Psoas muscle (tissue), 8 donors: ENCODE data around the gene ATXN10. TPM values are rescaled to one million over a fixed set of nuclear protein-coding genes. Genes with fewer than 3 reads are reported as not detected.

Source experiments
- ATAC-seq, 4 donors: fragments of 200-7000 bp; cut with Tn5 transposase; one replicate each; pipeline ENCODE4 v1.9.1; 2020; ENCODE audit warnings: moderate library complexity in 3 of 4, mild to moderate bottlenecking in 2 of 4
- DNase-seq, 2 donors: peaks; one replicate each; pipeline ENCODE4 v3.0.0-alpha.2; 2020
- H3K27ac ChIP-seq: fragments of 200-600 bp; one replicate; pipeline ENCODE4 v1.8.0; 2022
- H3K27me3 ChIP-seq, 3 donors: fragments of 200-600 bp in 1 of 3; one replicate each; pipeline versions ENCODE4 v1.6.1 to v1.8.0; 2013 to 2022; ENCODE audit warnings: low read length in 2 of 3, mild to moderate bottlenecking in 2 of 3, moderate library complexity in 1 of 3; ENCODE audit not compliant: insufficient read depth in 3 of 3
- H3K36me3 ChIP-seq, 2 donors: fragments of 200-600 bp in 1 of 2; one replicate each; pipeline versions ENCODE4 v1.6.1 to v1.8.0; 2013 to 2022; ENCODE audit warnings: low read depth in 1 of 2, mild to moderate bottlenecking in 1 of 2, moderate library complexity in 1 of 2; ENCODE audit not compliant: insufficient read depth in 1 of 2
- H3K4me1 ChIP-seq: fragments of 200-600 bp; one replicate; pipeline ENCODE4 v1.8.0; 2022
- H3K4me3 ChIP-seq: fragments of 200-600 bp; one replicate; pipeline ENCODE4 v1.8.0; 2022; ENCODE audit warnings: mild to moderate bottlenecking
- H3K9me3 ChIP-seq: fragments of 200-600 bp; one replicate; pipeline ENCODE4 v1.8.0; 2022
- WGBS, 3 donors: extraction: QIAGEN DNeasy Blood & Tissue Kit; methylation state at CpG; one replicate each; pipeline versions ENCODE4 v1.1.6 to v1.1.7; 2013; 5-methylcytosine and 5-hydroxymethylcytosine counted together
- intact Hi-C, 2 donors: fragments of 100-400 bp; cut with DNase I; formaldehyde crosslinking; loops; one replicate each; pipeline versions ENCODE4 v1.11.0 to v1.14.2; 2022
- polyA plus RNA-seq, 3 donors: library from polyadenylated mRNA; stranded (reverse); fragments of 200-250 nt; gene quantifications; one replicate each; pipeline ENCODE4 v1.2.3, GENCODE V29; 2013
- total RNA-seq, 4 donors: library from RNA; stranded (reverse); fragmentation: NEBNext Ultra II Directional in 2 of 4; extraction: Animal tissue kit (Norgen Biotek cat#: 25700) in 2 of 4; gene quantifications; one replicate each; pipeline versions ENCODE4 v1.2.1 to v1.2.4, GENCODE V29; 2021 to 2023
- TF ChIP-seq, protein P1 (sequence below): fragments of 200-600 bp; IDR thresholded peaks from one replicate; pipeline ENCODE4 v1.8.0; 2022; ENCODE audit warnings: antibody characterized with exemption
- donor health status: healthy with polysubstance abuse.
- donor health status: DM: no; HTN: no; CAD: no; lungs with moderate emphysema.
- donor health status: Bipolar disorder and iron deficiency.
- donor health status: healthy.
- donor health status: DM: yes; HTN: yes; CAD: no.
- donor health status: DM: no; HTN: no; CAD: no.
- donor health status: DM: no; HTN: no; CAD: no.
- donor health status: DM: yes; HTN: yes; CAD: no.

The ATXN10 gene
- total and polyA plus RNA-seq, 7 donors = 57.7 to 173 (median 115) TPM

DNA sequence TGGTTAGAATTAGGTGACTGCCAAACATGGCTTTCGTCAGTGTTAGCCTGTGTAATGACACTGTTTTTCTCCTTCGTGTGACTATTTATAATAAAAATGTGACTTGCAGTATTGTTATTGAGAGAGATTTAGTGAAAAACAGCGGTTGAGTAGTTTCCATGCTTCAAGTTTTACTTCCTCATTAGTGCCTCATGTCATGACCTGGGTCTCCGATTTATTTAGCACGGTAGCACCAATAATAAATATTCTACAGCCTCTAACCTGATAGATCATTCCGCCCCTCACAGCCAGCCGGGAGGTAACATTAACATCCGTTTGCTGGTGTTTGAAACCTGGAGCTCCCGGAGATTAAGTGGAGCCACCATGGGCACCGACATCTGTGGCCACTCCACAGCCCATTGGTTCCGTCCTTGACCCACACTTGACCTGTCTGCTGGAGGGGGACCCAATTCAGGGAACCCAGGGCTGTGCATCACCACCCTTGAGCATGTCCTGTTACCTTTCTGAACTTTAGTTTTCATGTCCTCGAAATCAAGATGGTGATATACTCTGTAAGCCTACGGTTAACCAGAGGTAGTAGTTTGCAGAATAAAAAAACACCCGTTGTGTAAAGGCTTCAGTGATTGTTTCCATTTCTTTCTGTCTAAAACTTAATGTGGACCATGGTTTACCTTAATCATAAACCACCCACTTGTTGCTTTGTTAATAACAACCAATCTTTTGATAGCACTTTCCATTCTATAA is 104.1 kb downstream of the ATXN10 start:
- intact Hi-C loops = no loop called here

DNA sequence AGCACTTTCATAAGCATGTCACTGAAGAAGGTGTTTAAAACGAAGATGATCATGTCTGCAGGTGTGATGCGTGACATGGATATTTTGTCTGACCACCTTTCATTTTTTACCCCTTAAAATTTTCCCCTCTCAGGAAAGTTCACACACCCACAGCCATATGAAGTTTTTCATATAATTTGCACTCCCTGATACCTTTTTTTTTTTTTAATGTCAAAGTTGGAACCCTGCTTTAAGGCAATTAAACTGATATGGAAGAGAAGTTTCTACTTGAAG is 104.6 kb downstream of the ATXN10 start:
- intact Hi-C loops = no loop called here
- Histone ChIP-seq H3K9me3 (no peaks in the 10 kb centered on the region), H3K27ac (no peak overlapping the region), H3K4me3 (no peak overlapping the region), H3K27me3 (no peaks in the 10 kb centered on the region), H3K4me1 (peaks cover 6% of the 10 kb centered on the region), H3K36me3 (peaks cover 0 to 3% of the 10 kb centered on the region in 2 donors)
- DNase-seq (no peak), ATAC-seq (no peak)
- WGBS, 3 donors = 92 to 97% (median 96%) methylated on average over 2 of the region's 2 CpGs
- TF ChIP-seq, protein P1, sequence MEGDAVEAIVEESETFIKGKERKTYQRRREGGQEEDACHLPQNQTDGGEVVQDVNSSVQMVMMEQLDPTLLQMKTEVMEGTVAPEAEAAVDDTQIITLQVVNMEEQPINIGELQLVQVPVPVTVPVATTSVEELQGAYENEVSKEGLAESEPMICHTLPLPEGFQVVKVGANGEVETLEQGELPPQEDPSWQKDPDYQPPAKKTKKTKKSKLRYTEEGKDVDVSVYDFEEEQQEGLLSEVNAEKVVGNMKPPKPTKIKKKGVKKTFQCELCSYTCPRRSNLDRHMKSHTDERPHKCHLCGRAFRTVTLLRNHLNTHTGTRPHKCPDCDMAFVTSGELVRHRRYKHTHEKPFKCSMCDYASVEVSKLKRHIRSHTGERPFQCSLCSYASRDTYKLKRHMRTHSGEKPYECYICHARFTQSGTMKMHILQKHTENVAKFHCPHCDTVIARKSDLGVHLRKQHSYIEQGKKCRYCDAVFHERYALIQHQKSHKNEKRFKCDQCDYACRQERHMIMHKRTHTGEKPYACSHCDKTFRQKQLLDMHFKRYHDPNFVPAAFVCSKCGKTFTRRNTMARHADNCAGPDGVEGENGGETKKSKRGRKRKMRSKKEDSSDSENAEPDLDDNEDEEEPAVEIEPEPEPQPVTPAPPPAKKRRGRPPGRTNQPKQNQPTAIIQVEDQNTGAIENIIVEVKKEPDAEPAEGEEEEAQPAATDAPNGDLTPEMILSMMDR = no peak

More for the DNA sequence above, 104.1 kb downstream of the ATXN10 start:
- ATAC-seq = no peak
- Histone ChIP-seq H3K36me3 (peaks cover 0 to 3% of the 10 kb centered on the region in 2 donors), H3K9me3 (no peaks in the 10 kb centered on the region), H3K27ac (no peak overlapping the region), H3K27me3 (no peaks in the 10 kb centered on the region), H3K4me3 (no peak overlapping the region), H3K4me1 (peaks cover 10% of the 10 kb centered on the region)
- TF ChIP-seq, protein P1 = no peak
- DNase-seq = no peak
- 89 to 91% (median 89%) methylated on average over 14 of the region's 14 CpGs for WGBS, 3 donors

DNA sequence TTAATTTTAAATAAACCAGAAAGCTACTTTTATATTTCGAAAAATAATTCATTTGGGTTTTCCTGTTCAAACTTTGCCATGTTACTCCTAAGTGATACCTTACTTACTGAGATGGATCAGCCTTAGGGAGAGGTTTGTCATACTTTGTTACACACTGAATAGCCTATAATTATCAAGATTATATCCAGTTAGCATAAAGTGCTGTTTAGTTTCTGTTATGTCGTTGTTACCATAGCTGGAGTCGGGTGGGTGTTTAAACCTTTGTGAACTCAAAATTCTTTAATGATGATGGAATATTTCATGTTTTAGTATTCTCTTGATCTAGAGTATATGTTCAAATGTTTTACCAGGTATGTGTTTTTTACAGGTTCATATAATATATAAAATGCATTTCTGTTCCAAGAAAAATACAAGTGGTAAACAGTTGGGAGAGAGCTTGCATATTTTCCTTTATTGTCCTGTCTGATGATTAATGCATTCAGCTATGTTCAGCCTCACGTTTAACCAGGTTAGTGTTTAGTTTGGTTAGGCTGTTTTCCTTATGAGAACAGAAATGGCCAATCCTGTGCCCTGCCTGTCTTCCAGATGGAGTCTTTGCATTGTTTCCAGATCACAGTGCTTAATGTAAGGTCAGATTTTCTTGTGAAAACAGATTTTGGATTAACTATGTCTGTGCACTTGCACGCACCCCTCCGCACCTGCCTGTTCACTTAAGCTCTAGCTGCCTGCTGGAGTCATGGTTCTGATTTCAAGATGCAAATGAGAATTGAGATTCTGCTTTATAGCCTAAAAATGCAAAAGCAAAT is 105.6 kb downstream of the ATXN10 start:
- no peak overlapping the region for H3K4me3 ChIP-seq
- H3K9me3 ChIP-seq = no peaks in the 10 kb centered on the region
- H3K36me3 ChIP-seq = peaks cover 0 to 3% of the 10 kb centered on the region in 2 donors
- intact Hi-C loops = no loop called here
- WGBS, 3 donors = 86 to 91% (median 90%) methylated on average over 6 of the region's 6 CpGs
- ATAC-seq (no peak), DNase-seq (no peak)
- no peaks in the 10 kb centered on the region for H3K27me3 ChIP-seq
- no peak overlapping the region for H3K27ac ChIP-seq
- TF ChIP-seq, protein P1 = no peak
- peaks cover 6% of the 10 kb centered on the region for H3K4me1 ChIP-seq

DNA sequence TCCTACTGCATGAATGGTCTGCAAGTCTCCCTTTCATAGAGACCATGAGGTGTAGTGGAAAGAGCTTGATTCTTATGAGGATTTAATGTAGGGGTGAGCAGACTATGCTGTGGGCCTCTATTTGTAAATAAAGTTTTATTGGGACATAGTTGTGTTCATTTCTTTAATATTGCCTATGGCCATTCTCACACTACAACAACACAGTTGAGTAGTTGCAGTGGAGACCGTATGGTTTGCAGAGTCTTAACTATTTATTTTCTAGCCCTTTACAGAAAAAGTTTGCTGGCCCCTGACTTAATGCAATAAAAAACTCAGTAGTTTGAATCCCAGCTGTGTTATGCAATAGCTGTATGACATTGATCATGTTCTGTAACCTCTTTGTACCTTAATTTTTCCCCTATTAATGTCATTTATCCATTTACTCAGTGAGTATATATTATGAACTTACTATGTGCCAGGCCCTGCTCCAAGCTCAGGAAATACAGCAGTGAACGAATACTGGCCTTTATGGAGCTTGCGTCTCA is 106.3 kb downstream of the ATXN10 start:
- H3K4me1 ChIP-seq = peaks cover 6% of the 10 kb centered on the region
- intact Hi-C loops = no loop called here
- H3K36me3 ChIP-seq = peaks cover 0 to 3% of the 10 kb centered on the region in 2 donors
- H3K27ac ChIP-seq = no peak overlapping the region
- H3K4me3 ChIP-seq = no peak overlapping the region
- 92 to 94% (median 94%) methylated on average over 3 of the region's 3 CpGs for WGBS, 3 donors
- TF ChIP-seq, protein P1 = no peak
- no peaks in the 10 kb centered on the region for H3K9me3 ChIP-seq
- ATAC-seq (no peak), DNase-seq (no peak)
- no peaks in the 10 kb centered on the region for H3K27me3 ChIP-seq
